ENCODE data around the gene TNFRSF8. TPM values are rescaled to one million over a fixed set of nuclear protein-coding genes. Genes with fewer than 3 reads are reported as not detected.

The TNFRSF8 gene
- total and polyA plus RNA-seq, 2 donors (not counting 1 experiment from before 2014, with no cell fraction given) = 0.05 TPM; not detected in 1

DNA sequence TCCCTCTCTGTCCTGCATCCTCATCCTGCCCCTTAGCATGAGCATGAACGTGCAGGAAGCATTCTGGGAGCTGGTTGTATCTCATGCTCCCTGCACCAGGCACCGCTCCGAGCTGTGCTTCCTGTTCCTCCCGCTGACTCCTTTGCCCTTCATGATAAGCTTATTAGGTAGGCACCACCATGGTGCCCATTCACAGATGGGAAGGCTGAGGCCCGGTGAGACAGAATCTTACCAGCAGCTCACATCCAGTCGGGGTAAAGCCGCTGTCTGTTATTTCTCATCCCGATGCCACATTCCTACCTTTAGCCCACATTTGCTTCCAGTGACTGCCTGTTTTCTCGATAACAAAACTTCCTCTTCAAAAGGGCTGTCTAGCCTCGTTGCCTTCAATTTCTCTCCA lies 36.5 kb upstream of the TNFRSF8 start:
- TF ChIP-seq, protein P1, sequence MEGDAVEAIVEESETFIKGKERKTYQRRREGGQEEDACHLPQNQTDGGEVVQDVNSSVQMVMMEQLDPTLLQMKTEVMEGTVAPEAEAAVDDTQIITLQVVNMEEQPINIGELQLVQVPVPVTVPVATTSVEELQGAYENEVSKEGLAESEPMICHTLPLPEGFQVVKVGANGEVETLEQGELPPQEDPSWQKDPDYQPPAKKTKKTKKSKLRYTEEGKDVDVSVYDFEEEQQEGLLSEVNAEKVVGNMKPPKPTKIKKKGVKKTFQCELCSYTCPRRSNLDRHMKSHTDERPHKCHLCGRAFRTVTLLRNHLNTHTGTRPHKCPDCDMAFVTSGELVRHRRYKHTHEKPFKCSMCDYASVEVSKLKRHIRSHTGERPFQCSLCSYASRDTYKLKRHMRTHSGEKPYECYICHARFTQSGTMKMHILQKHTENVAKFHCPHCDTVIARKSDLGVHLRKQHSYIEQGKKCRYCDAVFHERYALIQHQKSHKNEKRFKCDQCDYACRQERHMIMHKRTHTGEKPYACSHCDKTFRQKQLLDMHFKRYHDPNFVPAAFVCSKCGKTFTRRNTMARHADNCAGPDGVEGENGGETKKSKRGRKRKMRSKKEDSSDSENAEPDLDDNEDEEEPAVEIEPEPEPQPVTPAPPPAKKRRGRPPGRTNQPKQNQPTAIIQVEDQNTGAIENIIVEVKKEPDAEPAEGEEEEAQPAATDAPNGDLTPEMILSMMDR (conservative IDR thresholded peaks at IDR 0.05 in 1 of 2, IDR thresholded peaks at IDR 0.05 in 1 of 2; ENCODE audit: low read depth in 1 of 2, low read length in 2 of 2) = no peak
- no peak for TF ChIP-seq EZH2 (IDR thresholded peaks at IDR 0.05; ENCODE audit: low read length, missing control alignments)
- no peaks in the 10 kb centered on the region for H3K9me3 ChIP-seq (ENCODE audit: control insufficient read depth, insufficient read depth, low read depth, low read length)
- H3K79me2 ChIP-seq (ENCODE audit: control insufficient read depth, insufficient read depth, low read length) = no peaks in the 10 kb centered on the region
- no peak overlapping the region for H3K27ac ChIP-seq (ENCODE audit: insufficient read depth, low read length)
- H3K9ac ChIP-seq (ENCODE audit: insufficient read depth, low read length) = no peak overlapping the region
- no peak overlapping the region for H3K4me3 ChIP-seq (replicated peaks in 1 of 4; ENCODE audit: control extremely low read depth in 1 of 4, insufficient read depth in 1 of 4, low read depth in 3 of 4, low read length in 4 of 4)
- H4K20me1 ChIP-seq (ENCODE audit: control insufficient read depth, extremely low read depth, insufficient read depth, low read length) = no peaks in the 10 kb centered on the region
- no peak overlapping the region for H2AFZ ChIP-seq (ENCODE audit: low read length)
- H3K4me2 ChIP-seq (ENCODE audit: extremely low read depth, insufficient read depth, low read length) = no peak overlapping the region
- H3K27me3 ChIP-seq (ENCODE audit: control insufficient read depth, insufficient read depth, low read length) = no peaks in the 10 kb centered on the region
- DNase-seq (ENCODE audit: low read depth in 2 of 2) = no peak
- H3K4me1 ChIP-seq (ENCODE audit: control insufficient read depth, extremely low read depth, insufficient read depth, low read length) = no peaks in the 10 kb centered on the region
- H3K36me3 ChIP-seq (ENCODE audit: control insufficient read depth, insufficient read depth, low read length) = peaks cover 23% of the 10 kb centered on the region

DNA sequence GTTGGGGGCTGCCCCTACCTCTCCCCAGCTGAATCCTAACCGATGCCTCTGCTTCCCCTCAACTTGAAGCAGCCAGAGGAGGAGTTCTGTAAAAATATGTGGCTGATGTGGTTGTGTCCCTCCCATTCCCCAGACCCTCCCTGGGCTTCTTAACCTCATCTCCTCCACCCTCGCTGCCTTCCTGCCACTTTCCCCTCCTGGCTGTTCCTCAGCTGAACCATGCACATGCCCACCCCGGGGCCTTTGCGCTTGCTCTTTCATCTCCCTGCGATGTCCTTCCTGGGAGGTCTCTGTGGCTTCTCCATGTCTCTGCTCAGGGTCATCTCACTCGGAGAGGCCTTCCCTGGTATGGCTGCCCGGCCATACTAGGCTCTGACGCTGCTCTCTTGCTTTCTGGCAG lies 34.9 kb upstream of the TNFRSF8 start:
- no peak overlapping the region for H3K27ac ChIP-seq (ENCODE audit: insufficient read depth, low read length)
- DNase-seq (ENCODE audit: low read depth in 2 of 2) = no peak
- no peak for TF ChIP-seq EZH2 (IDR thresholded peaks at IDR 0.05; ENCODE audit: low read length, missing control alignments)
- TF ChIP-seq, protein P1 (conservative IDR thresholded peaks at IDR 0.05 in 1 of 2, IDR thresholded peaks at IDR 0.05 in 1 of 2; ENCODE audit: low read depth in 1 of 2, low read length in 2 of 2) = no peak
- H3K9me3 ChIP-seq (ENCODE audit: control insufficient read depth, insufficient read depth, low read depth, low read length) = no peaks in the 10 kb centered on the region
- H3K9ac ChIP-seq (ENCODE audit: insufficient read depth, low read length) = no peak overlapping the region
- no peaks in the 10 kb centered on the region for H3K27me3 ChIP-seq (ENCODE audit: control insufficient read depth, insufficient read depth, low read length)
- no peaks in the 10 kb centered on the region for H3K79me2 ChIP-seq (ENCODE audit: control insufficient read depth, insufficient read depth, low read length)
- no peaks in the 10 kb centered on the region for H4K20me1 ChIP-seq (ENCODE audit: control insufficient read depth, extremely low read depth, insufficient read depth, low read length)
- H3K36me3 ChIP-seq (ENCODE audit: control insufficient read depth, insufficient read depth, low read length) = peaks cover 16% of the 10 kb centered on the region
- H3K4me1 ChIP-seq (ENCODE audit: control insufficient read depth, extremely low read depth, insufficient read depth, low read length) = no peaks in the 10 kb centered on the region
- no peak overlapping the region for H2AFZ ChIP-seq (ENCODE audit: low read length)
- no peak overlapping the region for H3K4me2 ChIP-seq (ENCODE audit: extremely low read depth, insufficient read depth, low read length)
- H3K4me3 ChIP-seq (replicated peaks in 1 of 4; ENCODE audit: control extremely low read depth in 1 of 4, insufficient read depth in 1 of 4, low read depth in 3 of 4, low read length in 4 of 4) = no peak overlapping the region

DNA sequence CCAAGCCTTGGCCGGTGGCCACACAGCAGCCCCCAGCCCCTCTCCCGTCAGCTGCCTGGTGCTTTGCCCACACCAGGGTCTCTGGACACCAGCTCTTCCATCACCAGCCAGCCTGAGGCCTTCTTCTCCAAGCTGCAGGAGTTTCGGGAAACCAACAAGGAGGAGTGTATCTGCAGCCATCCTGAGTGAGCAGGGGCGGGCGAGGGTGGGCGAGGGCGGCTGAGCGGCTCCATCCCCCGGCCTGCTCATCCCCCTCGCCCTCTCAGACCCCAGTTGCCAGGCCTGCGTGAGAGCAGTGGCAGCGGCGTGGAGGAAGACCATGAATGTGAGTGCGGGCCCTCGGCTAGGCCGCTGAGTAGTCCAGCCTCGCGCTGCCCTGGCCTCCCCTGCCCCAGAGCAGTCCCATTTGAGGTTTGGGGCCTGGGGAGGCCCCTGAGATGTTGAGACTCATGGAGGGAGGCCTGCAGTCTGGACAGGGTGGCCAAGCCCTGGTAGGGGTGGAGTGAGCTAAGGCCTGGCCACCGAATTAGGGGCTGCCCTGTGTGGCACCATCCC lies 34.1 kb upstream of the TNFRSF8 start:
- TF ChIP-seq EZH2 (IDR thresholded peaks at IDR 0.05; ENCODE audit: low read length, missing control alignments) = no peak
- TF ChIP-seq, protein P1 (conservative IDR thresholded peaks at IDR 0.05 in 1 of 2, IDR thresholded peaks at IDR 0.05 in 1 of 2; ENCODE audit: low read depth in 1 of 2, low read length in 2 of 2) = no peak
- Histone ChIP-seq H3K36me3 (ENCODE audit: control insufficient read depth, insufficient read depth, low read length) (peaks cover 13% of the 10 kb centered on the region), H3K27me3 (ENCODE audit: control insufficient read depth, insufficient read depth, low read length) (no peaks in the 10 kb centered on the region)

More for the DNA sequence above, 34.1 kb upstream of the TNFRSF8 start:
- Histone ChIP-seq H4K20me1 (ENCODE audit: control insufficient read depth, extremely low read depth, insufficient read depth, low read length) (no peaks in the 10 kb centered on the region), H3K9me3 (ENCODE audit: control insufficient read depth, insufficient read depth, low read depth, low read length) (no peaks in the 10 kb centered on the region), H3K27ac (ENCODE audit: insufficient read depth, low read length) (no peak overlapping the region), H3K4me1 (ENCODE audit: control insufficient read depth, extremely low read depth, insufficient read depth, low read length) (no peaks in the 10 kb centered on the region), H3K79me2 (ENCODE audit: control insufficient read depth, insufficient read depth, low read length) (no peaks in the 10 kb centered on the region), H2AFZ (ENCODE audit: low read length) (no peak overlapping the region), H3K4me2 (ENCODE audit: extremely low read depth, insufficient read depth, low read length) (no peak overlapping the region), H3K9ac (ENCODE audit: insufficient read depth, low read length) (no peak overlapping the region), H3K4me3 (replicated peaks in 1 of 4; ENCODE audit: control extremely low read depth in 1 of 4, insufficient read depth in 1 of 4, low read depth in 3 of 4, low read length in 4 of 4) (no peak overlapping the region)
- DNase-seq (ENCODE audit: low read depth in 2 of 2) = no peak
